ENCODE results near the gene SERPINB10. TPM values are rescaled to one million over a fixed set of nuclear protein-coding genes. Genes with fewer than 3 reads are reported as not detected.

The SERPINB10 gene
- total RNA-seq, 1 experiment from 2014 or later, result not detected

DNA sequence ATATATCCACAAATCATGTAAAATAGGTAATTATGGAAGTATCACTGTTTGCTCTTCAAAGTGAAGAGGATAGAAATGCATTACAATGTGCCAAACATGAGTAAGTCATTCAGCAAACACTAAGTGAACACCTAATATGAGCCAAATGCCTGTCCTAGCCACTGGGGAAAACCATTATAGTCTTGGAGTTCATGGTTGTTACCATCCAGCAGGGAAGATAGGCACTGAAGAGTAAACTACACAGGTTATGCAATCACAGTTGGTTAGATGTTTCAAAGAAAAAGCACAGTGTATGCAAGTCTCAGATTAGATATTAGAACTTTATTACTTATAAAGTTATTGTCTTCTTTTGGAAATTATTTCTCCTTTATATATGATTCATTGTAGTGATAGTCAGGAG lies 24.1 kb upstream of the SERPINB10 start:
- Histone ChIP-seq H4K20me1 (ENCODE audit: low read length) (no peaks in the 10 kb centered on the region), H3K4me2 (ENCODE audit: low read length) (no peak overlapping the region), H3K27me3 (ENCODE audit: low read length) (no peaks in the 10 kb centered on the region), H3K36me3 (ENCODE audit: low read depth, low read length) (no peaks in the 10 kb centered on the region), H3K79me2 (ENCODE audit: low read length) (no peaks in the 10 kb centered on the region), H3F3A (ENCODE audit: low read length, unreplicated experiment) (peaks cover 2% of the 10 kb centered on the region), H2AFZ (ENCODE audit: low read length) (no peak overlapping the region), H3K4me1 (ENCODE audit: insufficient read depth, low read length) (peaks cover 42% of the 10 kb centered on the region), H3K9me2 (replicated peaks; ENCODE audit: low read length) (no peaks in the 10 kb centered on the region), H3K9ac (ENCODE audit: low read length) (0 out of 2 replicates have a peak overlapping the region, but pooled peaks have one; percentile 51), H3K27ac (ENCODE audit: low read length) (peak overlapping the region; percentile 87), H3K9me3 (ENCODE audit: low read length) (no peaks in the 10 kb centered on the region), H3K4me3 (ENCODE audit: low read length) (no peak overlapping the region)
- intact Hi-C loops (cut with micrococcal nuclease), result no loop called here
- BruUV-seq (replicated peaks), result no TSS peak
- CTCF ChIA-PET, result no interaction called here
- POLR2A ChIA-PET (ENCODE audit: unreplicated experiment), result no interaction called here
- TF ChIP-seq, protein P1, sequence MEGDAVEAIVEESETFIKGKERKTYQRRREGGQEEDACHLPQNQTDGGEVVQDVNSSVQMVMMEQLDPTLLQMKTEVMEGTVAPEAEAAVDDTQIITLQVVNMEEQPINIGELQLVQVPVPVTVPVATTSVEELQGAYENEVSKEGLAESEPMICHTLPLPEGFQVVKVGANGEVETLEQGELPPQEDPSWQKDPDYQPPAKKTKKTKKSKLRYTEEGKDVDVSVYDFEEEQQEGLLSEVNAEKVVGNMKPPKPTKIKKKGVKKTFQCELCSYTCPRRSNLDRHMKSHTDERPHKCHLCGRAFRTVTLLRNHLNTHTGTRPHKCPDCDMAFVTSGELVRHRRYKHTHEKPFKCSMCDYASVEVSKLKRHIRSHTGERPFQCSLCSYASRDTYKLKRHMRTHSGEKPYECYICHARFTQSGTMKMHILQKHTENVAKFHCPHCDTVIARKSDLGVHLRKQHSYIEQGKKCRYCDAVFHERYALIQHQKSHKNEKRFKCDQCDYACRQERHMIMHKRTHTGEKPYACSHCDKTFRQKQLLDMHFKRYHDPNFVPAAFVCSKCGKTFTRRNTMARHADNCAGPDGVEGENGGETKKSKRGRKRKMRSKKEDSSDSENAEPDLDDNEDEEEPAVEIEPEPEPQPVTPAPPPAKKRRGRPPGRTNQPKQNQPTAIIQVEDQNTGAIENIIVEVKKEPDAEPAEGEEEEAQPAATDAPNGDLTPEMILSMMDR (conservative IDR thresholded peaks at IDR 0.05; ENCODE audit: low read depth, low read length), result no peak
- no peak for TF ChIP-seq EZH2phosphoT487 (IDR thresholded peaks at IDR 0.05; ENCODE audit: borderline replicate concordance, low read length)
- ATAC-seq, result no peak
- DNase-seq, result peak; percentile 38

DNA sequence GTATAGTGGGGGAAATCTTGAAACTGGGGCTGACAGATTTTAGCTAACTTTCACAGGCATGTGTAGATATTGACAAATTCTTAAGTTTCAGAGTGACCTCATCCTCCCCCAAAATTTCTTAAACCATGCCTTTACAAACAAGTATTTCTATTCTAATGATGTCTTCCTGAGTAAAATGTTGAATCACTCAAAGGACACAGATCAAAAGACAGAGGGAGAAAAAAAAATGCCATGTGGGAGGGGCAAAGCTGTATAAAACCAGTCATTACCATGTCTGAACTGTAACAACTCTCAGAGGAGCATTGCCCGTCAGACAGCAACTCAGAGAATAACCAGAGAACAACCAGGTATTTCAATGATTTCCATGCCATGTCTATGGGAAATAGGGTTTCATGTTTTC lies 20.3 kb upstream of the SERPINB10 start, which contains the start of gene SERPINB2:
TSS of gene SERPINB2 (plus strand) at position 282 of the 400 bp plus-strand sequence. CDS start 3,740 bp downstream, outside the sequence.
- peak; percentile 14; the same call in 1 of the 2 replicates for ATAC-seq
- BruUV-seq (replicated peaks), result no TSS peak
- Histone ChIP-seq H3K4me3 (ENCODE audit: low read length) (no peak within 1 kb of the TSS), H3K4me1 (ENCODE audit: insufficient read depth, low read length) (peaks cover 33% of the 10 kb centered on the region), H2AFZ (ENCODE audit: low read length) (no peak within 1 kb of the TSS), H3K27me3 (ENCODE audit: low read length) (no peaks in the 10 kb centered on the region), H3K9me2 (replicated peaks; ENCODE audit: low read length) (no peaks in the 10 kb centered on the region), H3K9me3 (ENCODE audit: low read length) (no peaks in the 10 kb centered on the region), H3K79me2 (ENCODE audit: low read length) (no peaks in the 10 kb centered on the region), H3K36me3 (ENCODE audit: low read depth, low read length) (no peaks in the 10 kb centered on the region), H3K9ac (ENCODE audit: low read length) (no peak within 1 kb of the TSS), H3K27ac (ENCODE audit: low read length) (peak within 1 kb of the TSS; percentile 41), H3F3A (ENCODE audit: low read length, unreplicated experiment) (peaks cover 2% of the 10 kb centered on the region), H3K4me2 (ENCODE audit: low read length) (peak within 1 kb of the TSS; percentile 33), H4K20me1 (ENCODE audit: low read length) (no peaks in the 10 kb centered on the region)
- intact Hi-C loops (cut with micrococcal nuclease), result loop anchor here (5.0 kb wide), 1 partner anchor 50 kb away; no protein-coding TSS in a partner anchor
- ChIA-PET POLR2A (ENCODE audit: unreplicated experiment) (no interaction called here), CTCF (no interaction called here)
- TF ChIP-seq, protein P1 (conservative IDR thresholded peaks at IDR 0.05; ENCODE audit: low read depth, low read length), result no peak
- no peak for TF ChIP-seq EZH2phosphoT487 (IDR thresholded peaks at IDR 0.05; ENCODE audit: borderline replicate concordance, low read length)
- TF ChIP-seq EZH2 (IDR thresholded peaks at IDR 0.05; ENCODE audit: low read length, unreplicated experiment), result no peak
- DNase-seq, result peak; percentile 72

DNA sequence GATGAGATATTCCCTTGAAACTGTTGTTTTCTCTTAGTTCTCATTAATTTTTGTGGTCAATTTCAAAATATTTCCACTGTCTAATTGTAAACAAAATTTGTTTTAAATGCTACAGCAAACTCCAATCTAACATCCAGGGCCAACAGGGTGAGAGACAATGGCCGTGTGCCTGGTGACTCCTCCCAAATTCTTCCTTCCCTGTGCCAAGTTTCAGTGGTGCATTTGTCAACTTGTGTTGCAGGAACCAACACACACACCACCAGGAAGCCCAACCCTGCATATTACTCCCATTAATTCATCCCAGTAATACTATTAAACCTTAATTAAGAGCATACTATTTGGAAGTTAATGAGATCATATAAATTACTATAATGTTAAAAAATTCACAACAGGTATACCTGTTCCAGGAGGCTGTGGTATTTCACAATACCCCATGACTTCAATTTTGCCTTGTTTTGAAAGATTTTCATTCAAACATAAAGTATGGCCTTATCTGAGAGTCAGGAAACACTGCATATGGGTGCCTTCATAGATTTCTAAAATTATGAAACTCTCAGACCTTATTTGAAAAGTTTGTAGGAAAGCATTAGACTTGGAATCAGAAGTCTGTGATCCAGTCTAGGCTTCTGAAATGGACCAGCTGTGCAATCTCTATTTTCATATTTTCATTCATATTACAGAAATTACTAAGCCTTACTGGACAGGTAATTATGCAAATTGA lies 19.1 kb upstream of the SERPINB10 start:
- Histone ChIP-seq H3K4me3 (ENCODE audit: low read length) (no peak overlapping the region), H3K4me2 (ENCODE audit: low read length) (peak overlapping the region; percentile 33), H3K4me1 (ENCODE audit: insufficient read depth, low read length) (peaks cover 22% of the 10 kb centered on the region), H3K9me2 (replicated peaks; ENCODE audit: low read length) (no peaks in the 10 kb centered on the region), H3K36me3 (ENCODE audit: low read depth, low read length) (no peaks in the 10 kb centered on the region), H2AFZ (ENCODE audit: low read length) (no peak overlapping the region), H3K27me3 (ENCODE audit: low read length) (no peaks in the 10 kb centered on the region), H3K79me2 (ENCODE audit: low read length) (no peaks in the 10 kb centered on the region), H4K20me1 (ENCODE audit: low read length) (no peaks in the 10 kb centered on the region), H3F3A (ENCODE audit: low read length, unreplicated experiment) (no peaks in the 10 kb centered on the region), H3K27ac (ENCODE audit: low read length) (peak overlapping the region; percentile 5; the same call in 1 of the 2 replicates), H3K9me3 (ENCODE audit: low read length) (no peaks in the 10 kb centered on the region), H3K9ac (ENCODE audit: low read length) (no peak overlapping the region)
- ChIA-PET CTCF (no interaction called here), POLR2A (ENCODE audit: unreplicated experiment) (no interaction called here)
- intact Hi-C loops (cut with micrococcal nuclease), result loop anchor here (5.0 kb wide), 1 partner anchor 49 kb away; no protein-coding TSS in a partner anchor
- BruUV-seq (replicated peaks), result no TSS peak
- peak; percentile 66 for ATAC-seq
- DNase-seq, result peak; percentile 41
- TF ChIP-seq, protein P1 (conservative IDR thresholded peaks at IDR 0.05; ENCODE audit: low read depth, low read length), result no peak
- TF ChIP-seq EZH2 (IDR thresholded peaks at IDR 0.05; ENCODE audit: low read length, unreplicated experiment) (no peak), EZH2phosphoT487 (IDR thresholded peaks at IDR 0.05; ENCODE audit: borderline replicate concordance, low read length) (no peak)
